SU-DHL-6 (cell line): ENCODE data around the gene AANAT.

Experiments
- H2AFZ ChIP-seq: fragments of 200-600 bp; sonication (generic); 2 replicates; pipeline ENCODE4 v1.6.1; 2014; ENCODE audit warnings: low read depth, mild to moderate bottlenecking, moderate library complexity, mixed read lengths, antibody characterized with exemption, low read length; ENCODE audit not compliant: severe bottlenecking
- H3F3A ChIP-seq: fragments of 200-600 bp; shearing (Covaris generic); 2 replicates; pipeline ENCODE4 v1.6.0; 2016; ENCODE audit warnings: antibody characterized with exemption, mild to moderate bottlenecking; ENCODE audit not compliant: insufficient read depth
- H3K27ac ChIP-seq: fragments of 200-600 bp; sonication (generic); 2 replicates; pipeline ENCODE4 v1.5.1; 2016; ENCODE audit warnings: low read depth, mild to moderate bottlenecking, low read length, moderate library complexity, mixed read lengths
- H3K27me3 ChIP-seq: fragments of 200-600 bp; sonication (generic), shearing (Covaris generic); 2 replicates; pipeline ENCODE4 v1.6.0; 2014; ENCODE audit warnings: mild to moderate bottlenecking, low read length
- H3K36me3 ChIP-seq: fragments of 200-600 bp; sonication (generic); 2 replicates; pipeline ENCODE4 v1.6.1; 2014; ENCODE audit warnings: mild to moderate bottlenecking, low read length, mixed read lengths
- H3K4me2 ChIP-seq: fragments of 300-600, 200-600 bp; shearing (Covaris generic), sonication (generic); 2 replicates; pipeline ENCODE4 v1.6.0; 2014; ENCODE audit warnings: low read length, low read depth, mild to moderate bottlenecking; ENCODE audit not compliant: poor library complexity, severe bottlenecking
- H3K4me3 ChIP-seq: fragments of 200-600 bp; sonication (generic); 2 replicates; pipeline ENCODE4 v1.5.1; 2014; ENCODE audit warnings: antibody characterized with exemption, low read length, mild to moderate bottlenecking, mixed read lengths; ENCODE audit not compliant: insufficient read depth, poor library complexity, severe bottlenecking
- H3K79me2 ChIP-seq: fragments of 200-600 bp; sonication (generic); 2 replicates; pipeline ENCODE4 v1.6.1; 2014; ENCODE audit warnings: mild to moderate bottlenecking, low read length, moderate library complexity; ENCODE audit not compliant: insufficient read depth
- H3K9ac ChIP-seq: fragments of 200-600 bp; sonication (generic); 2 replicates; pipeline ENCODE4 v1.7.0; 2014; ENCODE audit warnings: mild to moderate bottlenecking, low read length
- H3K9me2 ChIP-seq: fragments of 200-600 bp; sonication (generic); replicated peaks from 2 replicates; pipeline ENCODE4 v1.6.1; 2014; ENCODE audit warnings: low read length; ENCODE audit not compliant: insufficient read depth
- H3K9me3 ChIP-seq: fragments of 200-600 bp; sonication (generic); 2 replicates; pipeline ENCODE4 v1.6.1; 2014; ENCODE audit warnings: low read length, mixed read lengths; ENCODE audit not compliant: insufficient read depth
- H4K20me1 ChIP-seq: fragments of 200-600 bp; sonication (generic); 2 replicates; pipeline ENCODE4 v1.6.1; 2014; ENCODE audit warnings: low read depth, mild to moderate bottlenecking, antibody characterized with exemption, low read length, moderate library complexity, mixed read lengths
- CTCF ChIP-seq: fragments of 200-600 bp; sonication (generic); IDR thresholded peaks from one replicate; pipeline ENCODE4 v1.5.1; 2017; ENCODE audit warnings: antibody characterized with exemption, mild to moderate bottlenecking, low read length, moderate library complexity; ENCODE audit not compliant: insufficient read depth, poor library complexity, severe bottlenecking
- EZH2phosphoT487 ChIP-seq: fragments of 200-600 bp; sonication (generic), shearing (Covaris generic); conservative IDR thresholded peaks from 2 replicates; pipeline ENCODE4 v1.6.1; 2018; ENCODE audit warnings: mild to moderate bottlenecking, antibody characterized with exemption, low read length, moderate library complexity, mixed read lengths

The AANAT gene

GRCh38 chr17:76466775-76467130 lies 650 bp upstream of the AANAT start:
- H3K4me2 ChIP-seq: no peak overlapping the region
- no peaks in the 10 kb centered on the region for H3K9me2 ChIP-seq
- H3K9me3 ChIP-seq: no peaks in the 10 kb centered on the region
- no peak overlapping the region for H3K27ac ChIP-seq
- TF ChIP-seq EZH2phosphoT487 (no peak), CTCF (no peak)
- no peak overlapping the region for H3K4me3 ChIP-seq
- no peaks in the 10 kb centered on the region for H3K27me3 ChIP-seq
- no peaks in the 10 kb centered on the region for H4K20me1 ChIP-seq
- no peak overlapping the region for H2AFZ ChIP-seq
- H3K36me3 ChIP-seq: no peaks in the 10 kb centered on the region
- H3K9ac ChIP-seq: no peak overlapping the region
- H3K79me2 ChIP-seq: no peaks in the 10 kb centered on the region
- H3F3A ChIP-seq: no peaks in the 10 kb centered on the region

- H3K4me2 ChIP-seq: no peak overlapping the region
- TF ChIP-seq EZH2phosphoT487 (no peak), CTCF (no peak)
- H3F3A ChIP-seq: no peaks in the 10 kb centered on the region
- no peaks in the 10 kb centered on the region for H3K27me3 ChIP-seq
- no peaks in the 10 kb centered on the region for H3K9me3 ChIP-seq
- H4K20me1 ChIP-seq: no peaks in the 10 kb centered on the region
- no peaks in the 10 kb centered on the region for H3K79me2 ChIP-seq
- no peak overlapping the region for H3K4me3 ChIP-seq
- H3K9me2 ChIP-seq: no peaks in the 10 kb centered on the region
- H3K9ac ChIP-seq: no peak overlapping the region
- no peak overlapping the region for H3K27ac ChIP-seq
- no peak overlapping the region for H2AFZ ChIP-seq
- no peaks in the 10 kb centered on the region for H3K36me3 ChIP-seq
These were observed 618 bp downstream of the AANAT start for GRCh38 chr17:76467809-76468633.

- Histone ChIP-seq H3K9me2 (no peaks in the 10 kb centered on the region), H3F3A (no peaks in the 10 kb centered on the region), H2AFZ (no peak overlapping the region), H3K79me2 (no peaks in the 10 kb centered on the region), H4K20me1 (no peaks in the 10 kb centered on the region), H3K9ac (no peak overlapping the region), H3K9me3 (no peaks in the 10 kb centered on the region), H3K4me2 (no peak overlapping the region), H3K36me3 (no peaks in the 10 kb centered on the region), H3K27ac (no peak overlapping the region), H3K4me3 (no peak overlapping the region), H3K27me3 (no peaks in the 10 kb centered on the region)
- TF ChIP-seq EZH2phosphoT487: no peak
- TF ChIP-seq CTCF: no peak
These were observed 1.2 kb downstream of the AANAT start for GRCh38 chr17:76468634-76469010.
